Urinary bladder (tissue), 4 donors: ENCODE data around the gene LCN2. TPM values are rescaled to one million over a fixed set of nuclear protein-coding genes. Genes with fewer than 3 reads are reported as not detected.

Source experiments
- DNase-seq: peaks from one replicate; pipeline ENCODE4 v3.0.0-alpha.2; 2015; ENCODE audit errors: extremely low spot score
- H3K27ac ChIP-seq: one replicate; pipeline ENCODE4 v1.5.1; 2013; ENCODE audit warnings: low read depth, mild to moderate bottlenecking, moderate library complexity
- H3K36me3 ChIP-seq: one replicate; pipeline ENCODE4 v1.6.1; 2013; ENCODE audit warnings: mild to moderate bottlenecking, moderate library complexity; ENCODE audit not compliant: insufficient read depth
- H3K4me1 ChIP-seq: one replicate; pipeline ENCODE4 v1.6.1; 2013; ENCODE audit warnings: mild to moderate bottlenecking, moderate library complexity; ENCODE audit not compliant: insufficient read depth
- H3K4me3 ChIP-seq: one replicate; pipeline ENCODE4 v1.5.1; 2013; ENCODE audit warnings: low read depth, low read length
- WGBS: extraction: QIAGEN DNeasy Blood & Tissue Kit; methylation state at CpG from one replicate; pipeline ENCODE4 v1.1.7; 2013; 5-methylcytosine and 5-hydroxymethylcytosine counted together
- polyA plus RNA-seq: library from polyadenylated mRNA; stranded (reverse); fragments of 200-250 nt; gene quantifications from one replicate; pipeline ENCODE4 v1.2.3, GENCODE V29; 2013
- total RNA-seq: library from RNA; depleted of rRNA; stranded (reverse); fragments of >200 nt; gene quantifications from one replicate; pipeline ENCODE4 v1.2.3, GENCODE V29; 2014
- donor health status: healthy with polysubstance abuse.
- donor health status: healthy.

The LCN2 gene
- total and polyA plus RNA-seq, 2 donors: 1.9 to 23.0 TPM

DNA sequence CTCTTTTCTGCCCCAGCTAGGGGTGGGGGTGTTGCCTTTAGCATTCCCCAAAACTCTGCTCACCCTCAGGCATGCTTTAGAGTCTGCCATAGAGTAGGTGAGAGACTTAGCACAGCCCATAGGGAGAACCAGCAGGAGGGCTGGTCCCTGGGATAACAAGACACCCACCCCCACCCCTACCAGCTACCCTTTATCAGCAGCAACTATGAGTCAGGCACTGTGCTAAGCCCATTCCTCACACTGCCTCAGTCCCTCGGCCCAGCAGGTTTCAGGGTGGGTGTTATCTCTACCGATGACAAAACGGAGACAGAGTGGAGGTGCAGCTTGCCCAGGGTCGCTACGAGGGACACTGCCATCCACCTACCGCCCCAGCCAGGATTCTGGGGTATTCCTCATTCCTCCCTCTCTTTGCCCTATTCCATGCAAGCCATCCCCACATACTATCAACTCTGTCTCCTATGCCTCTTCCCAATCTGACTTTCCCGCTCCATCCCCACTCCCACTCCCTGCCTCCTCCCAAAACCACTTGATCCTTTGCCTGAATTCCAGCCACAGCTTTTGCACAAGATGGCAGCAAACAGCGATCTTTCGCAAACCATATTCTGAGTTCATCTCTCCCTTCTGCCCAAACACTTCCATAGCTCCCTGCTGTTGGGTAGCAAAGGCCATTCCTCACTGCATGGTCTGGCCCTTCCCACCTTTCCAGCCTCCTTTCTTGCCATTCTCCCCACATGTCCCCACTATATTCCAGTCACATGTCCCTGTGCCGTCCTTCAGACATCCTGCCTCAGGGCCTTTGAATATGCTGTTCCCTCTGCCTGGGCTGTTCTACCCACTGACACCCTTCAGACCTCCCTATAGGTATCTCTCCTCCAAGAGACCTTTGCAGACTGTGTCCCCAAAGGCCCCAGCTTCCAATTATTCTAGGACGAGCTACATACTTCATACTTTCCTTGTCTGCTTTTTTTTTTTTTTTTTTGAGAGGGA is 37.0 kb downstream of the LCN2 start:
- 95% methylated on average over 11 of the region's 11 CpGs for WGBS
- no peak overlapping the region for H3K27ac ChIP-seq
- no peak overlapping the region for H3K4me3 ChIP-seq
- H3K36me3 ChIP-seq: no peaks in the 10 kb centered on the region
- DNase-seq: no peak
- peaks cover 3% of the 10 kb centered on the region for H3K4me1 ChIP-seq

DNA sequence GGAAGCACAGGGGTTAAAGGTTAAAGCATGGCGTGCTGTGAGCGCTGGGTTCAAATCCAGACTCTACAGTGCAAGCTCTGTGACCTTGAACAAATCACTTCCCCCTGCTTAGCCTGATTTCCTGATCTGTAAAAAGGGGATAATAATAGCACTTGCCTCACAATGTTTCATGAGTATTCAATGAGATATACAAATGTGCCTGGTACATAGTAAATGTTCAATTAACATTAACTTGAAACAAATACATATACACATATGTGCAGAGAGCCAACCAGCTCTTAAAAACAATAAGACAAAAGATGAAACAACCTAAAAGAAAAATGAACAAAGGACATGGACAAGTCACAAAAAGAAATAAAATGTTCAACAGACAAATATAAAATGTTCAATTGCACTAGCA is 38.1 kb downstream of the LCN2 start:
- 98% methylated on average over 2 of the region's 2 CpGs for WGBS
- no peak for DNase-seq
- H3K4me1 ChIP-seq: peaks cover 3% of the 10 kb centered on the region
- H3K36me3 ChIP-seq: no peaks in the 10 kb centered on the region
- no peak overlapping the region for H3K27ac ChIP-seq
- no peak overlapping the region for H3K4me3 ChIP-seq

DNA sequence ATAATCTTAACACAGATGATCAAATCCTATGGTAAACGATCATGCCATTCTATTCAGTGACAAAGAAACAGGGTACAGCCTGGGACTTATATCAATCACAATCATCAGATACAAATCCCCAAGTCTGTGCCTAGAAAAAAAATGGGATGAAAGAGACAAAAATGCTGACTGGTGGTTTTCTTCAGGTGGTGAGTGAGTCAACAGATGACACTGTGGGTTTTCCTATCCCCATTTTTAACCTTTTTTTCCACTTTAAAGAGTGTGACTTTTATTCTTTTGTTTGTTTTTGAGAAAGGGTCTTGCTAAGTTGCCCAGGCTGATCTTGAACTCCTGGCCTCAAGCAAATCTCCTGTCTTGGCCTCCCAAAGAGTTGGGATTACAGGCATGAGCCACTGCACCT is 39.0 kb downstream of the LCN2 start:
- H3K36me3 ChIP-seq: no peaks in the 10 kb centered on the region
- 67% methylated on average over 1 of the region's 1 CpG for WGBS
- no peak overlapping the region for H3K27ac ChIP-seq

DNA sequence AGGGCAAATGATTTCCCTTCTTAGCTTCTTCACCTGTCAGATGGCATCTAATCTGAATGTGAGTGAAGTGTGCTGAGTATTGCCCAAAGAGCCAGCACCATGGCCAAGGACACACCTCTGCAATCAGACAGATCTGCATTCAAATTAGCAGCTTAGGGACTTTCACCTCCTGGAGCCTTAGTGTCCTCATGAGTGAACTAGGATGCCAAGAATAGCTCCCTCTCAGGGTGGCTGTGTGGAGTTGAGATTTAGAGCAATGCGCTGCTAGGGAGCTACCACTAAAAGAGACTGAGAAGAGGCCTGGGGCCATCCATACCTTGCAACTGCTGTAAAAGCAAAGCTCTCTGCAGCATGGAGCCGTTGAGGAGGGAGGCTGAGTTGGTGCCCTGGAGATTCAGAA is 40.8 kb downstream of the LCN2 start:
- no peak overlapping the region for H3K4me3 ChIP-seq
- H3K36me3 ChIP-seq: no peaks in the 10 kb centered on the region
- WGBS: 81% methylated on average over 2 of the region's 2 CpGs
- peaks cover 3% of the 10 kb centered on the region for H3K4me1 ChIP-seq
- DNase-seq: no peak
- no peak overlapping the region for H3K27ac ChIP-seq

More for the DNA sequence above, 39.0 kb downstream of the LCN2 start:
- H3K4me3 ChIP-seq: no peak overlapping the region
- DNase-seq: no peak
- H3K4me1 ChIP-seq: peaks cover 3% of the 10 kb centered on the region

DNA sequence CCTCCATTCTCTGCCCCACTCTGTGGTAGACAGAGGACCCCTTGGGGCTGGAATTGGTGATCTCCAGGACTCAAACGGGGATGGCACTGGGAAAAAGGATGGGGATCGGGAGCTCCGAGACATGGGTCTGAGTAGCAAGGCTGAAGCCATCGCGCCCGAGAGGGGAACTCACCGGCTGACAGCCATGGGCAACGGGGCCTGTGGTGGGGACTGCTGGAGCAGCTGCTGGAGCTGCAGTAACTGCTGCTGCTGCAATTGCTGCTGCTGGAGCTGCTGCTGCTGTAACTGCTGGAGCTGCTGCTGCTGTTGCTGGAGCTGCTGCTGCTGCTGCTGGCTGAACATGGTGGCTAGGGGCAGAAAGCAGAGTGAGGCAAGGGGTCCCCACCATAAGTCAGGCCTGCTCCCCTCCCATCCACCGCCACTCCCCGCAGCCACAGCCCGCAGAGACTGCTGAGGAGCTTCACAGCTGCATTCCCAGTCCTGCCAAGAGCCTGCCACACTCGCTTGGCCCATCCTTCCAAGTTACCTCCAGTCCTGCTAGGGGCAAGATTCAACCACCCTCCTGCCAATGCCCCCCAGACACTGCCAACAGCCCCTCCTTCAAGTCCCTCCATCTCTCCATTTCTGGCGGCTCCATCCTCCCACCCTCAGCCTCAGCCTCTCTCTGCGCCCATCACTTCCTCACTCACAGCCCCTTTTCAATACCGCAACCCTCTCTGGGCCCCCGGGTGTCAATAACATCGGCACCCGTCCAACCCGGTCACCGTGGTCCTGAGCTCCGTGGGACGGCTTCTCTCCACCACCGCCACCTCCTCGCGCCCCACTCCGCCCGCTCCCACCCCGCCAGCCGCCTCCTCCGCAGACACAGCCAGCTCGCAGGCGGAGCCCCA is 41.5 kb downstream of the LCN2 start:
- peak overlapping the region; percentile 86 for H3K4me3 ChIP-seq
- no peak for DNase-seq
- H3K27ac ChIP-seq: peak overlapping the region; percentile 95
- H3K36me3 ChIP-seq: no peaks in the 10 kb centered on the region
- peaks cover 3% of the 10 kb centered on the region for H3K4me1 ChIP-seq
- WGBS: 19% methylated on average over 32 of the region's 32 CpGs

DNA sequence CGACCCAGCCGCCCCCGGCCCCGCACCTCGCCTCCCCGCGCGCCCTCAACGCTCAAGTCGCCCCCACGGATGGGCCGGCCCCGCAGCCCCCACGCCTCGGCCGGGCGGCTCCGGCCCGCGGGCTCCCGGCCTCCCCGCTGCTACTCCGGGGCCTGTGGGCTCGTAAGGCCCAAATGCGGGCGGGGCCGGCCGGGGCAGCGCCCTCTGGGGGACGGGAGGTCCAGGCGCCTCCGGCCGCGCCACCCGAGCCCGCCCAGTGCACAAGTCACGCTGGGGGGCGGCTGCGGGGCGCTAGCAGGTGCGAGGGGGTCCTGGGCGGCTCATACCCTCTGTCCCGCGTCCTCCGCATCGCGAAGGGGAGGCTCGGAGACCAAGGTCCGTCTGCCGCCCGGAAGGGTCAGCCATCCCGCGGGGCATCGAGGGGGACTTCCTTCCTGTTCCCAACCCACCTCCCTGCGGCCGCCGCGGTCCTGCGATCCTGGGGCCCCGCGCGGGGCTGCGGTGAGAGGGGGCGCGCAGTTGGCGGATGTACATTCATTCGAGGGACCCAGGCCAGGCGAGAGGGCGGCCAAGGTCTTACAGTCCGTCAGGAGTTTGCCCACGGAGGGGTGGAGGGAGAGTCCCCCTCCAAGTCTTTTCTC is 42.3 kb downstream of the LCN2 start, which contains the start of gene CIZ1:
Gene CIZ1, minus strand, starts transcription at position 167 of the 641 bp plus-strand sequence. CDS start 715 bp downstream, outside the sequence.
- DNase-seq: no peak
- Histone ChIP-seq H3K36me3 (no peaks in the 10 kb centered on the region), H3K27ac (peak within 1 kb of the TSS; percentile 95), H3K4me3 (peak within 1 kb of the TSS; percentile 86), H3K4me1 (peaks cover 3% of the 10 kb centered on the region)
- WGBS: under 1% methylated on average over 71 of the region's 71 CpGs

DNA sequence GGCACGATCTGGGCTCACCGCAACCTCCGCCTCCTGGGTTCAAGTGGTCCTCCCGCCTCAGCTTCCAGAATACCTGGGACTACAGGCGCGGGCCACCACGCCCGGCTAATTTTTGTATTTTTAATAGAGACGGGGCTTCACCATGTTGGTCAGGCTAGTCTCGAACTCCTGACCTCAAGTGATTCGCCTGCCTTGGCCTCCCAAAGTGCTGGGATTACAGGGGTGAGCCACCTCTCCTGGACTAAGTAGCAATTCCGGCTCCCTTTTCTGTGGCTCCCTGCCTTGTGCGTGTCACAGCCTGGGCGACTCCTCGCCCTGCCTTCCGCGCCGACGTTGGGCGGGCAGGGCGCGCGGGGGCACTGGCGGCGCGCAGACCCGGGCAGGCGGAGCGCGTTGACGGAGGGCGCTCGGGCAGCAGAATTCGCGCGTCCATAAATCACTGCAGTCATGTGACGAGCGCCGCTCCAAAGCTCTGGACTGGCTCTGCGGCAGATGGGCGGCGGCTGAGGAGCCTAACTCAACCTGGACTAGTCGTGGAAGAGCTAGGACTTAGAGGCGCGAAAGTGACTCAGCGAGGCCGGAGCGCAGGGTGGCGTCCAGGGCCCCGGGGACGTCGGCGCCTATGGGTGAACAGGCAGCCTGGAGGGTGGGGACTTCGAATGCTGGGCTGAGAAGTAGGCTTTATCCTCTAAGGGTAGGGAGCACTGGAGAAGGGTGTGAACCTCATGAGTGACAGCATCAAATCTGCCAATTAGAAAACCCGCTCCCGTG is 43.5 kb downstream of the LCN2 start:
- no peak overlapping the region for H3K4me3 ChIP-seq
- DNase-seq: peak; percentile 76
- H3K36me3 ChIP-seq: no peaks in the 10 kb centered on the region
- WGBS: 14% methylated on average over 56 of the region's 56 CpGs
- peak overlapping the region; percentile 61 for H3K27ac ChIP-seq
- peaks cover 3% of the 10 kb centered on the region for H3K4me1 ChIP-seq

DNA sequence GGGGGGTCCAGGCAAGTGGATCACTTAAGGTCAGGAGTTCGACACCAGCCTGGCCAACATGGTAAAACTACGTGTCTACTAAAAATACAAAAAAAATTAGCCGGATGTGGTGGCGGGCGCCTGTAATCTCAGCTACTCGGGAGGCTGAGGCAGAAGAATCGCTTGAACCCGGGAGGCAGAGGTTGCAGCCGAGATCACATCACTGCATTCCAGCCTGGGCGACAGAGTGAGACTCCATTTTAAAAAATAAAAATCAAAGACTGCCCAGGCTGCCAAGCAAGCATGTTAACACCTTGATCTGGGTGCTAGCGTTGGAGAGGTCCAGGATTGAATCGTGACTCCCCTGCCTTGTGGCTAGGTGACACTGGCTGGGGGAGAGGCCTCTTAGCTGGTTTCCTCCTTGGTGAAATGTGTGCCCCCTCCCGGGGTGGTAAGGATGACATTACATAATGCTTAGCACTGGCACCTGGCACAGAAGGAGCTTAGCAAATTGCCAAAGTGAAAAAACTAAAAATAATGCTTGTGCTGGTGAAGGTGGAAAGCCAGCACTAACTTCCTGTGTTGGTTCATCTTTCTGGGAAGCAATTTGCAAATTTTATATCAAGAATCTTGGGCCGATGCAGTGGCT is 44.3 kb downstream of the LCN2 start:
- Histone ChIP-seq H3K4me3 (no peak overlapping the region), H3K4me1 (peaks cover under 1% of the 10 kb centered on the region)
- 82% methylated on average over 14 of the region's 14 CpGs for WGBS

DNA sequence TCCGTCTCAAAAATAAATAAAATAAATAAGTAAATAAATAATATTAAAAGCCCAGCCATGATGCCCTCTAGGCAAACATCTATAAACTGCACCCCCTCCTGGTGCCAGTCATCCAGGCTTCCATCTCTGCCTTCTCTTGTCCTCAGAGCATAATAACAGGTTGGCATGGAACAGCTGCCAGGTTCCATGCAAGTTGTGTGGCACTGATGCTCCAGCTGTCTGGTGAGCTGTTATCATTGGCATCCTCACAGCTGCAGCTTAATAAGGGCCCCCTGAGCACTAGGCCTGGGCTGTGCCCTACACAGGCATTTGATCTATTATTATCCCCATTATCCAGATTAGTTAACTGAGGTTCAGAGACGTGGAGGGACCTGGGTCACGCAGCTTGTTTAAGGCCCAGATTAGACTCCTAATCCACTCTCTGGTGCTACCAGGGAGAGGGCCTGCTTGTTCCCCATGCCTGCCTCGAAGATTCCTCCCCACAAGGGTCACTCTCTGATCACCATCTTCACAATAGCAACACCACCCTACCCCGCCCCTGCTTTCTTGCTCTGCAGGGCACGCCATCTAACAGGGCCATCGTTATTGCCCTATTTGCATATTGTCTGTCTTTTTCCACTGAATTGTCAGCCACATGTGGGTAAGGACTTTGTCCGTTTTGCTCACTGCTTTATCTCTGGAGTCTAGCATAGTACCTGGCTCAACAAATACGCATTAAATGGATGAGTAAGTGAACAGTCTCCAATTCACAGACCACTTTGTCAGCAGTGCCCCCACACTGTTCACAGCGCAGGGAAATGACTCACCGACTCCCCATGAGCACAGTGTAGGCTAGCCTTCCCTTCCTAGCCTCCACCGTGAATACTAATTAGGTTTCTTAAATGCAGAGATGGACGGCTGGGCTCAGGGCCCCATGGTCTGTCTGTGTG is 52.5 kb downstream of the LCN2 start:
- Histone ChIP-seq H3K36me3 (no peaks in the 10 kb centered on the region), H3K4me1 (no peaks in the 10 kb centered on the region), H3K4me3 (no peak overlapping the region), H3K27ac (no peak overlapping the region)
- no peak for DNase-seq
- WGBS: 84% methylated on average over 13 of the region's 13 CpGs

More for the DNA sequence above, 44.3 kb downstream of the LCN2 start:
- Histone ChIP-seq H3K27ac (peak overlapping the region; percentile 61), H3K36me3 (no peaks in the 10 kb centered on the region)
- DNase-seq: no peak

DNA sequence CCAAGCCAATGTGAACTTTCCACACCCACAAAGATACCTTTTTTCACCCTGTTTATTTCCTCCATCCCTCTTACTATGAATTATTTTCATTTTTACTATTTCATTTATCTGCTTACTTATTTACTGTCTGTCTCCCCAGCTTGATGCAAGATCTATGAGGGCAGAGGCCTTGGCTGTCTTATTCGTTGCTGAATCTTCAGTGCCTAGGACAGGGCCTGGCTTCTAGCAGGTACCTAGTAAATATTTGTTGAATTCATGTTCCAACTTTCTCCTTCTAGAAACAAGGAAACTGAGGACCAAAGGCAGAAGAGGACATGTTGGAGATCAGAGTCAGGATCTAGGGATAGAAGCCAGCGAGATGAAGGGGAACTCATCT is 53.4 kb downstream of the LCN2 start:
- Histone ChIP-seq H3K4me3 (no peak overlapping the region), H3K36me3 (no peaks in the 10 kb centered on the region), H3K4me1 (no peaks in the 10 kb centered on the region), H3K27ac (no peak overlapping the region)
- WGBS: 11% methylated on average over 2 of the region's 2 CpGs
- DNase-seq: no peak
